T47D (cell line): ENCODE results near the gene EGFL8.
A peak's percentile ranks its signal among the peaks of the same experiment; 100 is the strongest.

Experiments
- DNase-seq, 2 experiments: peaks; one replicate each; pipeline versions ENCODE4 v3.0.0 to v3.0.0-alpha.2; 2011 to 2012; ENCODE audit warnings: low read depth in 1 of 2, low spot score in 1 of 2
- JUND ChIP-seq: IDR thresholded peaks from 2 replicates; pipeline ENCODE4 v1.6.1; 2012; ENCODE audit warnings: low read depth
- in situ Hi-C: cut with HindIII; loops from 2 replicates; pipeline ENCODE4 v1.10.0; 2016; ENCODE audit warnings: low sequenced_read_pairs, low pct_unique_long_range_greater_than_20kb

Gene EGFL8

GRCh38 chr6:32164295-32164694 lies at the start of gene EGFL8:
EGFL8 (plus strand) TSS chr6:32164595; CDS start chr6:32166166, 1,571 bp downstream.
- in situ Hi-C loops, result no loop called here
- no peak for DNase-seq
- TF ChIP-seq JUND, result no peak

DNA sequence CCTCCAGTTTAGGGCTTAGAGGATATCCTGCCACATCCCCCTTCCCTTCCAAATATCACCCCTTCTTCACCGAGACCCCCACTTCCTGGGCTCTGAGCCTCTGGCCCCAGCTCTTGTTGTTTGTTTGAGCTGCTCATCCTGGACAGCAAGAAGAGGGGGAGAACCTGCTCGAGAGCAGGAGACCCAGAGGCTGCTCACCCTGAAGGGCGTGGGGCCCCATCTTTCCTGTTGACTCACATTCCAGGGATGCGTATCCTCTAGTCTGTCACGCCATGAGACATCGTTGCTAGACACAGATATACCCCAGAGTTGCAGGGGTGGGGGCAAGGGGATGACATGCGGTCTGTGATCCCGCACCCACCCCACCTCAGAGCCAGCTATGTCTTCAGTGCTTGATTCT lies 49.6 kb upstream of the EGFL8 start:
- in situ Hi-C loops, result no loop called here
- no peak for DNase-seq
- TF ChIP-seq JUND, result no peak

GRCh38 chr6:32115623-32116022 lies 48.8 kb upstream of the EGFL8 start:
- no peak for TF ChIP-seq JUND
- no peak for DNase-seq
- in situ Hi-C loops, result no loop called here

DNA sequence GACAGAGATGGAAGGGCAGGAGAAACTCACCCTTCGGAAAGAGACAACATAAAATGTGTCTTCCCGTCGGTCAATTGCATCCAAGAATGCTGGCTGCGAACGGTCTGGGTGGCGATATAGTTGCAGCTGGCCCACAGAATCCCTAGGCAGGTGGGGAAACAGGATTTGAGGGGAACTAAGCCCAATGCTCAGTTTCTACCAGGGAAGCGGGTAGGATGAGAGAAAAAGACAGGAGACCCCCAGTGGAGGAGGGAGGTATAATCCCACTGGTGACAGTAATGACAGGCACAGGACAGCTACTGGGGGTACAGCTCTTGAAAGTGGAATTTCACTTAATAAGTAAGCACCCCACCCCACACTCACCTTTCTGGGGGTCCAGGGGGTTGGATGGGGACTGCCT lies 47.7 kb upstream of the EGFL8 start:
- in situ Hi-C loops, result no loop called here
- TF ChIP-seq JUND, result no peak
- DNase-seq, result peak in 1 of 2 experiments; percentile 35

DNA sequence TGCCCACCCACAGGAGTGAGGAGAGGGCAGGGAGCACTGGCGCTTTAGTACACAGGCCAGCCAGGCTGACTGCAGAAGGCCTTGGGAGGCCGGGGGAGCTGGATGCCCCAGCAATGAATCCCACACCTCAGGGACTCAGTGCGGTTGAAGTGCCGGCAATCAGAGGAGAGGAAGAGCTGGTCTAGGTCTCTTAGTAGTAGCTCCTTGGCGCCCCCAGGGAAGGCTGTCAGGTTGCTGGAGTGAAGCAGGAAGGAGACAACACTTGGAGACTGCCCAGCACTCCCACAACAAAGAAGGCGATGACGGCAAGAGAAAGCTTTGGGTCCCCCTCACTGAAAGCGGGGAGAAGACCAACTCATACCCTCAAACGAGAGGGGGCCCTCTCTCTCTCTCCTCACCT lies 46.9 kb upstream of the EGFL8 start:
- DNase-seq, result no peak
- in situ Hi-C loops, result no loop called here
- no peak for TF ChIP-seq JUND

DNA sequence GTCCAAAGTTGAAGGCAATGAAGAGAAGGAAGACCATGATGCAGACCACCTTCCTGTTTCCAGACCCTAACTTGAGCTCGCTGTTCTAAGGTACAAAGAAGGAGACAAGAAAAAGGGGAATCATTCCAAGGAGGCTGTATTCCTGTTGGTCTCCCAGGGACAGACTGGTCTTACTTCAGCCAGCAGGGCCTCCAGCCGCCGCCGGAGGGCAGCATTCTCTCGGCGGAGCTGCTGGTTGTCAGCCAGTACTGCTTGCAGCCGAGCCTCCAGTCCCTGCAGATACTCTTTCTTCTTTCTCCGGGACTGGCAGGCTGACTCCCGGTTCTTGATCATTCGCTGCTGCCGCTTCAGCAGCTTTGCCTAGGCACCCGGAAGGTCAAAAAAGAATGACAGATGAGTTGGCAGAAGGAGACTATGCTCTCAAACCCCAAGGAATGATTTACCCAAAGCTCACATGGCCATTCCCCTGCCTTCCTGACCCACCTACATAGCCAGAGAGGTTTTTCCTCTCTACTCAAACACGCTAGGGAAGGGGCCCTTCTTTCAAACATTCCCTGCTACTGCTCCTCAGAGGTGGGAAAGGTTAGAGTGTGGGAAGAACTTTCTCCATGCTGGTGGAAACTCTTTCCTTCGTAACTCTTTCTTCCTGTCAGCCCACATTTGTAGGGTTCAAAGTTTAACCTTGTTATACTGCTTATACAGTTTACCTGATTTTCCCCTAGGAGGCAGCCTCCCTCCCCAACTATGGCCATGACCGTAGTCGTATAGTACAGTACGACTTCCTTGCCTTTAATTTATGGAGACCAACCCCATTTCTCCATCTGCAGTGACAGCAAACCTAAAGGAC lies 45.4 kb upstream of the EGFL8 start:
- TF ChIP-seq JUND, result no peak
- DNase-seq, result peak; percentile 80 to 88
- in situ Hi-C loops, result no loop called here

GRCh38 chr6:32120573-32121059 lies 43.8 kb upstream of the EGFL8 start:
- in situ Hi-C loops, result no loop called here

DNA sequence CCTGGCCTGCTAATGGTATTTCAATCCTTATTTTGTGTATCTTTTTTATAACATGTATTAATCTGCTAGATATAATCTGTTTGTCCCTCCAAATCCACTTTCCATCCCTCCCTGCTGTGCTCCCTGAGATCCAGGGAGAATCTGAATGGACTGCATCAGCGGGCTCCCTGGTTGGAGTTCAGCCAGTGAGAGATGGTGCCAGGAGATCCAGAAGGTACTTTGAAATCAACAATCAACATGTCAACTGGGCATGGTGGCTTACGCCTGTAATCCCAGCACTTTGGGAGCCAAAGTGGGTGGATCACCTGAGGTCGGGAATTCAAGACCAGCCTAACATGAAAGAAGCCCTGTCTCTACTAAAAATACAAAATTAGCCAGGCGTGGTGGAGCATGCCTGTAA lies 40.7 kb upstream of the EGFL8 start:
- DNase-seq, result no peak
- no peak for TF ChIP-seq JUND
- in situ Hi-C loops, result no loop called here

More at GRCh38 chr6:32120573-32121059, 43.8 kb upstream of the EGFL8 start:
- no peak for TF ChIP-seq JUND
- DNase-seq, result no peak

DNA sequence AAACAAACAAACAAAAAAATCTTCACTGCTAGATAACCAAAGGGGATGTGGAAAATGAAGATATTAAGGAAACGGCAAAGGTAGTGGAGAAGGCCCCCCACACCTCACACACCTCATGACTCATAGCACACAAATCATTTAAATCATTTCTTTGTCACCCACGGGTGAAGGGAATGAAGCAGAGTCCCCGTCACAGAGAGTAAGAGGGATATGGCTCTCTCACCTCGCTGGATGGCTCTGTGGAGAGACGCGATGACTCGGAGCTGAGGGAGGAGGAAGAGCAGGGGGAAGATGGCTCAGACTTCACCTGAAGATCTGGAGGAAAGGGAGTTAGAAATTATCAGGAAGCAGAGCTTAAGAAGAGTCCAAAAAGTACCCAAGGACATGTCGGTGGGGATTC lies 37.5 kb upstream of the EGFL8 start:
- DNase-seq, result no peak
- no peak for TF ChIP-seq JUND
- in situ Hi-C loops, result no loop called here

GRCh38 chr6:32127409-32127716 lies 37.0 kb upstream of the EGFL8 start:
- TF ChIP-seq JUND, result no peak
- no peak for DNase-seq
- in situ Hi-C loops, result no loop called here

DNA sequence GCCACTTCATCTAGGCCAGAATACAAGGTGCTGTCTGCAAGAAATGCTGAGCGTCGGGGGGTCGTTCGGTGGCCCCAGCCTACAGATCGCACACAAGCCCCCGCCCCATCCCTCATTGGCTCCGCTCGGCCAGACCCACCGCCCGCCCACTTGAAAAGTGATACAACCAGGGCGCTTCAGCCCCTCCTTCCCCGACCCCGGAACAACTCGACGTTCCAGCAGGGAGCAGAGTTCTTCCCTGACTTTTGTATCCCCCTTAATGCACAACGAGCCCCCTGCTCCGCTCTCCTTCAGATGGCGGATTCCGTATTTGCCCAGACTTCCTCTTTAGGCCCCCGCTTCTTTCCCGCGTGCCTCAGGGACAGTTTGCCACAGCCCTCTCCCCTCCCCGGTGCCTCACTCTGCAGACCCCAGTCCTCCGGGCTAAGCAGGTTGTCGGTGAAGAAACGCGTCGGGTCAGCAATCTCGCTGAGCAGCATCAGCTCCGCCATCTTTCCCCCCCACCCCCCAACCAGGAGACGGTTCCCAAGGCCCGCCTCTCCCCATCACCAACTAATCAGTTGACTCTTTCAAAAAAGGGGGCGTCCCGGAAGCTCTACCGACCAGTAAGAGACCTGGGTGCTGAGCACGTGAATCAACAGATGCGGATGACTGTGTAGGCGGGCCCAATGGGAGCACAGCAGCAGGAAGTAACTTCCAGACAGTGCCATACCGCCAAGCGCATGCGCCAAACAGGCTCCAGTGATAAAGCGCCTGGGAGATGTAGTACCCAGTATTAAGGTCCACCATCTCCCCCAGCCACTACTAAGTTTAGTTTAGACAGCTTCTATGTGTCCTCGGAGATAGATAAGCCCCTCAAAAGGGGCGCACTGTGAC lies 36.4 kb upstream of the EGFL8 start, which contains the start of gene ATF6B:
ATF6B (minus strand) TSS at position 530 of the 876 bp plus-strand sequence; CDS start at position 491, 39 bp downstream.
- in situ Hi-C loops, result no loop called here
- DNase-seq, result peak; percentile 96 to 100
- no peak for TF ChIP-seq JUND

DNA sequence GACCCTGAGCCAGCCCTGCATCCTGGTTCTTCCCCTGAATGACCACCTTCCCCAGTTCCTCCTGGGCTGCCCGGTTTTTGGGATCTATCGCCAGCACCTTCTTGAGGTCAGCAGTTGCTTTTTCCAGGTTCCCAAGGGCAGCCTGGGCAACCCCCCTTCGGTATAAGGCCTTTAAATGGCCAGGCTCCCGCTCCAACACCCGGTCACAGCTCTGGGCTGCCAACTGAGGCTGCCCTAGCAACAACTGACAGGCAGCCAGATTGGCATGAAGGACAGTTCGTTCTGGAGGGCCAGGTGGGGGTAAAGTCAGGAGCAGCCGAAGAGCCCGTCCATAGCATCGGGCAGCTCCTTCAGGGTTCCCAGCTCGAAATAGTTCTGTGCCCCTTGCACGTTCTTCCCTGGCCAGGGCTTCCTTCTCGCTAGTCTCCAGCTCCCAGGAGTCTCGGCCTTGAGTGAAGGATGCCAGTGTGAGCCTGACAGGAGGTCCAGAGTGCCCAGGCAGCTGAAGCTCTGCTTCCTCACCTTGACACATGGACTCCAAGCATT lies 35.6 kb upstream of the EGFL8 start:
- TF ChIP-seq JUND, result no peak
- no peak for DNase-seq
- in situ Hi-C loops, result no loop called here
